ENCODE results near the gene SMIM14.

DNA sequence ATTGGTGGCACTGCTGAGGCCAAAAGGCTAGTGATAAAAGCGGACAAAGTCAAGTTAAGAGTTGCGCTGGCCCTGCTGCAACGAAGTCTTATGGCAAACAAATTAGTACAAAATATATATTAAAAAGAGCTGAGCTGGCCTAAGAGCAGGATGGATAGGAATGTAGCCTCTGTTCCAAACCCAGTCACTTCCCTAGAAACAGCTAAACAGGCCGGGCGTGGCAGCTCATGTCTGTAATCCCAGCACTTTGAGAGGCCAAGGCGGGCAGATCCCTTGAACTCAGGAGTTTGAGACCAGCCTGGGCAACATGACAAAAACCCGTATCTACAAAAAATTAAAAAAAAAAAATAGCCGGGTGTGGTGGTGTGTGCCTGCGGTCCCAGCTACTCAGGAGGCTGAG is 79.0 kb downstream of the SMIM14 start:
- TF ChIP-seq, protein P1, sequence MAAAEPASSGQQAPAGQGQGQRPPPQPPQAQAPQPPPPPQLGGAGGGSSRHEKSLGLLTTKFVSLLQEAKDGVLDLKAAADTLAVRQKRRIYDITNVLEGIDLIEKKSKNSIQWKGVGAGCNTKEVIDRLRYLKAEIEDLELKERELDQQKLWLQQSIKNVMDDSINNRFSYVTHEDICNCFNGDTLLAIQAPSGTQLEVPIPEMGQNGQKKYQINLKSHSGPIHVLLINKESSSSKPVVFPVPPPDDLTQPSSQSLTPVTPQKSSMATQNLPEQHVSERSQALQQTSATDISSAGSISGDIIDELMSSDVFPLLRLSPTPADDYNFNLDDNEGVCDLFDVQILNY (CRISPR knock-in tag; IDR thresholded peaks at IDR 0.05): no peak
- no peak for TF ChIP-seq CBFB (CRISPR knock-in tag; IDR thresholded peaks at IDR 0.05; ENCODE audit: low read depth)
- TF ChIP-seq, protein P2, sequence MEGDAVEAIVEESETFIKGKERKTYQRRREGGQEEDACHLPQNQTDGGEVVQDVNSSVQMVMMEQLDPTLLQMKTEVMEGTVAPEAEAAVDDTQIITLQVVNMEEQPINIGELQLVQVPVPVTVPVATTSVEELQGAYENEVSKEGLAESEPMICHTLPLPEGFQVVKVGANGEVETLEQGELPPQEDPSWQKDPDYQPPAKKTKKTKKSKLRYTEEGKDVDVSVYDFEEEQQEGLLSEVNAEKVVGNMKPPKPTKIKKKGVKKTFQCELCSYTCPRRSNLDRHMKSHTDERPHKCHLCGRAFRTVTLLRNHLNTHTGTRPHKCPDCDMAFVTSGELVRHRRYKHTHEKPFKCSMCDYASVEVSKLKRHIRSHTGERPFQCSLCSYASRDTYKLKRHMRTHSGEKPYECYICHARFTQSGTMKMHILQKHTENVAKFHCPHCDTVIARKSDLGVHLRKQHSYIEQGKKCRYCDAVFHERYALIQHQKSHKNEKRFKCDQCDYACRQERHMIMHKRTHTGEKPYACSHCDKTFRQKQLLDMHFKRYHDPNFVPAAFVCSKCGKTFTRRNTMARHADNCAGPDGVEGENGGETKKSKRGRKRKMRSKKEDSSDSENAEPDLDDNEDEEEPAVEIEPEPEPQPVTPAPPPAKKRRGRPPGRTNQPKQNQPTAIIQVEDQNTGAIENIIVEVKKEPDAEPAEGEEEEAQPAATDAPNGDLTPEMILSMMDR (IDR thresholded peaks at IDR 0.05): no peak
- TF ChIP-seq, protein P3, sequence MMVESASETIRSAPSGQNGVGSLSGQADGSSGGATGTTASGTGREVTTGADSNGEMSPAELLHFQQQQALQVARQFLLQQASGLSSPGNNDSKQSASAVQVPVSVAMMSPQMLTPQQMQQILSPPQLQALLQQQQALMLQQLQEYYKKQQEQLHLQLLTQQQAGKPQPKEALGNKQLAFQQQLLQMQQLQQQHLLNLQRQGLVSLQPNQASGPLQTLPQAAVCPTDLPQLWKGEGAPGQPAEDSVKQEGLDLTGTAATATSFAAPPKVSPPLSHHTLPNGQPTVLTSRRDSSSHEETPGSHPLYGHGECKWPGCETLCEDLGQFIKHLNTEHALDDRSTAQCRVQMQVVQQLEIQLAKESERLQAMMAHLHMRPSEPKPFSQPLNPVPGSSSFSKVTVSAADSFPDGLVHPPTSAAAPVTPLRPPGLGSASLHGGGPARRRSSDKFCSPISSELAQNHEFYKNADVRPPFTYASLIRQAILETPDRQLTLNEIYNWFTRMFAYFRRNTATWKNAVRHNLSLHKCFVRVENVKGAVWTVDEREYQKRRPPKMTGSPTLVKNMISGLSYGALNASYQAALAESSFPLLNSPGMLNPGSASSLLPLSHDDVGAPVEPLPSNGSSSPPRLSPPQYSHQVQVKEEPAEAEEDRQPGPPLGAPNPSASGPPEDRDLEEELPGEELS (CRISPR knock-in tag; IDR thresholded peaks at IDR 0.05): no peak

Data from WTC11 (cell line).